GM12878 (cell line): ENCODE results near the gene LMAN2L. TPM values are rescaled to one million over a fixed set of nuclear protein-coding genes. Genes with fewer than 3 reads are reported as not detected.

Source experiments
- ATAC-seq: fragments of 200-7000 bp; cut with Tn5 transposase; 3 replicates; pipeline ENCODE4 v1.9.1; 2020; ENCODE audit warnings: mild to moderate bottlenecking, moderate library complexity
- BruUV-seq: library from RNA; stranded (reverse); fragments of 400-500 nt; replicated peaks from 2 replicates; lab custom pipeline; 2021; lab: Mats Ljungman, UMichigan
- CTCF ChIA-PET: fragments of 300-600 bp; sonication (Branson Sonifier 250); formaldehyde crosslinking; extraction: SDS; loops from one replicate; lab custom pipeline; 2021; ENCODE audit warnings: inconsistent platforms; lab: Yijun Ruan, JAX
- POLR2A ChIA-PET: fragments of 350-600 bp; formaldehyde crosslinking; extraction: SDS; loops from one replicate; lab custom pipeline; 2021; ENCODE audit warnings: inconsistent platforms; lab: Charles Lee
- RAD21 ChIA-PET: fragments of 300-600 bp; sonication (Branson Sonifier 250); formaldehyde crosslinking; loops from one replicate; lab custom pipeline; 2023; ENCODE audit warnings: antibody characterized with exemption; ENCODE audit not compliant: unreplicated experiment; lab: Charles Lee
- SMC1A ChIA-PET: fragments of 300-600 bp; sonication (Branson Sonifier 250); formaldehyde crosslinking; loops from one replicate; lab custom pipeline; 2023; ENCODE audit not compliant: unreplicated experiment, uncharacterized antibody; lab: Charles Lee
- DNase-seq: peaks from one replicate; pipeline ENCODE4 v3.0.0-alpha.2; 2011; ENCODE audit warnings: low read depth, low spot score
- FAIRE-seq: peaks from 3 replicates; lab custom pipeline; 2011; peaks lifted over from hg19 to GRCh38; lab: Jason Lieb, UNC
- H2AFZ ChIP-seq: 2 replicates; pipeline ENCODE4 v1.6.0; 2011; ENCODE audit warnings: low read depth, low read length, control low read depth; ENCODE audit not compliant: control insufficient read depth
- H3K27ac ChIP-seq: 2 replicates; pipeline ENCODE4 v1.5.1; 2011; ENCODE audit warnings: control low read depth; ENCODE audit not compliant: control insufficient read depth, insufficient read depth
- H3K27me3 ChIP-seq, 2 experiments: replicated peaks in 1 of 2; 2 replicates each; pipeline versions ENCODE4 v1.6.0 to v1.6.1; 2011; ENCODE audit warnings: low read length in 1 of 2; ENCODE audit not compliant: control insufficient read depth in 2 of 2, insufficient read depth in 2 of 2
- H3K36me3 ChIP-seq, 2 experiments: 2 replicates each; pipeline ENCODE4 v1.5.1; 2011; ENCODE audit warnings: low read length in 1 of 2; ENCODE audit not compliant: control insufficient read depth in 2 of 2, insufficient read depth in 2 of 2
- H3K4me1 ChIP-seq: 2 replicates; pipeline ENCODE4 v1.6.1; 2011; ENCODE audit warnings: mild to moderate bottlenecking, low read length, moderate library complexity, mixed read lengths; ENCODE audit not compliant: control insufficient read depth, insufficient read depth
- H3K4me2 ChIP-seq: 2 replicates; pipeline ENCODE4 v1.6.0; 2011; ENCODE audit warnings: control low read depth; ENCODE audit not compliant: control insufficient read depth, insufficient read depth
- H3K4me3 ChIP-seq: fragments of 200-600 bp; sonication (generic); 2 replicates; pipeline ENCODE4 v1.5.1; 2016
- H3K79me2 ChIP-seq: 2 replicates; pipeline ENCODE4 v1.6.0; 2011; ENCODE audit warnings: low read length; ENCODE audit not compliant: control insufficient read depth, insufficient read depth
- H3K9ac ChIP-seq: 2 replicates; pipeline ENCODE4 v1.8.0; 2011; ENCODE audit warnings: low read length, control low read depth, mixed read lengths; ENCODE audit not compliant: control insufficient read depth, insufficient read depth
- H3K9me3 ChIP-seq: replicated peaks from 3 replicates; pipeline ENCODE4 v1.5.1; 2011; ENCODE audit warnings: mild to moderate bottlenecking, low read length; ENCODE audit not compliant: control insufficient read depth, insufficient read depth
- H4K20me1 ChIP-seq: 2 replicates; pipeline ENCODE4 v1.6.0; 2011; ENCODE audit not compliant: control insufficient read depth, insufficient read depth
- BACH1 ChIP-seq: fragments of 450-650 bp; IDR thresholded peaks from 2 replicates; pipeline ENCODE4 v1.6.1; 2017; ENCODE audit warnings: mild to moderate bottlenecking, borderline replicate concordance
- CBX3 ChIP-seq: fragments of 200-600 bp; sonication (generic); IDR thresholded peaks from 2 replicates; pipeline ENCODE4 v1.6.1; 2016; ENCODE audit warnings: low read depth, borderline replicate concordance
- CBX5 ChIP-seq: sonication (generic); IDR thresholded peaks from 2 replicates; pipeline ENCODE4 v1.6.1; 2016; ENCODE audit warnings: low read depth, moderate library complexity, mild to moderate bottlenecking, inconsistent platforms
- FOXM1 ChIP-seq: IDR thresholded peaks from 2 replicates; pipeline ENCODE4 v1.6.1; 2012; ENCODE audit warnings: low read depth, mild to moderate bottlenecking, inconsistent platforms, low read length, moderate library complexity
- IRF3 ChIP-seq: fragments of 450-650 bp; IDR thresholded peaks from 2 replicates; pipeline ENCODE4 v1.6.1; 2014; ENCODE audit warnings: mild to moderate bottlenecking
- IRF4 ChIP-seq: IDR thresholded peaks from 2 replicates; pipeline ENCODE4 v1.6.1; 2011; ENCODE audit warnings: low read depth, low read length
- MYB ChIP-seq: fragments of 150-350 bp; IDR thresholded peaks from 2 replicates; pipeline ENCODE4 v1.6.1; 2014; ENCODE audit warnings: mild to moderate bottlenecking, low read depth, low read length, borderline replicate concordance
- NFYA ChIP-seq: IDR thresholded peaks from 2 replicates; pipeline ENCODE4 v1.6.1; 2011; ENCODE audit warnings: low read depth, mild to moderate bottlenecking, low read length, improper control_type of control experiment, borderline replicate concordance
- RB1 ChIP-seq: fragments of 450-650 bp; formaldehyde crosslinking; IDR thresholded peaks from 2 replicates; pipeline ENCODE4 v1.6.1; 2017; ENCODE audit warnings: mild to moderate bottlenecking, borderline replicate concordance
- RELA ChIP-seq: fragments of 450-650 bp; IDR thresholded peaks from 2 replicates; pipeline ENCODE4 v1.8.0; 2014; ENCODE audit warnings: borderline replicate concordance; ENCODE audit not compliant: partially characterized antibody
- SIN3A ChIP-seq: IDR thresholded peaks from 2 replicates; pipeline ENCODE4 v1.6.1; 2012; ENCODE audit warnings: low read depth, low read length, improper control_type of control experiment
- WGBS: methylation state at CpG from one replicate; pipeline ENCODE4 v1.1.6; 2016; ENCODE audit warnings: low lambda C conversion rate; ENCODE audit not compliant: insufficient replicate concordance, insufficient coverage; ENCODE audit errors: missing lambda C conversion rate; 5-methylcytosine and 5-hydroxymethylcytosine counted together
- in situ Hi-C: fragments of 300-500 bp; cut with MboI; formaldehyde crosslinking; loops from 9 replicates; pipeline ENCODE4 v1.14.3; 2018; ENCODE audit warnings: mixed read lengths
- intact Hi-C: fragments of 100-400 bp; cut with micrococcal nuclease; formaldehyde crosslinking; loops from one replicate; pipeline ENCODE4 v1.14.2; 2022; ENCODE audit not compliant: unreplicated experiment
- polyA plus RNA-seq, 11 experiments: library from polyadenylated mRNA; depleted of rRNA in 4 of 11; unstranded in 6 of 11; stranded (reverse) in 5 of 11; fragments of >200 nt; fragmentation: Nextera tagmentation in 4 of 11; fragmentation: Illumina TruSeq in 1 of 11; extraction: Ambion mirVana in 4 of 11; extraction: Trizol in 1 of 11; gene quantifications; 1 replicate in 1 of 11; 2 replicates in 10 of 11; pipeline versions ENCODE4 v1.2.1 to v1.2.3, GENCODE V29; 2011 to 2016; ENCODE audit warnings: inconsistent platforms in 2 of 11, missing spikeins in 2 of 11, low read depth in 1 of 11
- total RNA-seq, 4 experiments: library from RNA; depleted of rRNA in 3 of 4; stranded (reverse); fragments of >200 nt in 3 of 4; fragmentation: Illumina TruSeq in 1 of 4; extraction: Trizol in 1 of 4; gene quantifications; 2 replicates each; pipeline versions ENCODE4 v1.2.1 to v1.2.3, GENCODE V29; 2013 to 2021
- TF ChIP-seq, protein P1 (sequence below): IDR thresholded peaks from 2 replicates; pipeline ENCODE4 v1.6.1; 2012; ENCODE audit warnings: mild to moderate bottlenecking, low read depth, low read length

Gene LMAN2L
- total and polyA plus RNA-seq, 10 of the 15 experiments (the other 5 are each of a cell fraction or from before 2014, with no cell fraction given): 5.7 to 16.3 (median 10.7) TPM

DNA sequence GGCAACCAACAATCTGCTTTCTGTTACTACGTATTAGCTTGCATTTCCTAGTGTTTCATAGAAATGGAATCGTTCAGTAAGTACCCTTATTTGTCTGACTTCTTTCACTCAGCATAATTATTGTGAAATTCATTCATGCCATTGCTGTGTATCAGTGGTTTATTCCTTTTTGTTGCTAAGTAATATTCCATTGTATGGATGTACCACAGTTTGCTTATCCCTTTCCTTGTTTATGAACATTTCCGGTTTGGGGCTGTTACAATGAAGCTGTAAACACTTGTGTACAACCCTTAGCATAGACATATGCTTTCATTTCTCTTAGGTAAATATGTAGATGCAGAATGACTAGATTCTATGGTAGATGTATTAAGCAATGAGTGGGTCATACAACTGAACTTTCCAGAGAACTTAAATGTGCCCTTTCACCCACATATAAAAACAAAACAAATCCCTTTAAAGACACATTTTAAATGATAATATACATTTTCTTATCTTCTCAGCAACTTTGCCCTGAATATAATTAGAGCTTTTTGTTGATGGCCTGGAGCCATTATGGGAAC, 75.4 kb downstream of the LMAN2L start:
- intact Hi-C loops: no loop called here
- ATAC-seq (no peak), DNase-seq (no peak), FAIRE-seq (no peak)
- Histone ChIP-seq H3K4me2 (no peak overlapping the region), H3K27me3 (peaks cover 0 to 2% of the 10 kb centered on the region in 2 experiments; a peak in 1 of 4 replicates), H3K4me3 (no peak overlapping the region), H3K36me3 (no peaks in the 10 kb centered on the region), H3K9me3 (no peaks in the 10 kb centered on the region), H3K9ac (no peak overlapping the region), H3K79me2 (no peaks in the 10 kb centered on the region), H2AFZ (no peak overlapping the region), H4K20me1 (no peaks in the 10 kb centered on the region), H3K4me1 (no peaks in the 10 kb centered on the region), H3K27ac (no peak overlapping the region)
- no peak for TF ChIP-seq BACH1
- no peak for TF ChIP-seq RELA
- no peak for TF ChIP-seq CBX3
- TF ChIP-seq NFYA: no peak
- TF ChIP-seq IRF3: no peak
- TF ChIP-seq FOXM1: no peak
- TF ChIP-seq SIN3A: no peak
- TF ChIP-seq, protein P1, sequence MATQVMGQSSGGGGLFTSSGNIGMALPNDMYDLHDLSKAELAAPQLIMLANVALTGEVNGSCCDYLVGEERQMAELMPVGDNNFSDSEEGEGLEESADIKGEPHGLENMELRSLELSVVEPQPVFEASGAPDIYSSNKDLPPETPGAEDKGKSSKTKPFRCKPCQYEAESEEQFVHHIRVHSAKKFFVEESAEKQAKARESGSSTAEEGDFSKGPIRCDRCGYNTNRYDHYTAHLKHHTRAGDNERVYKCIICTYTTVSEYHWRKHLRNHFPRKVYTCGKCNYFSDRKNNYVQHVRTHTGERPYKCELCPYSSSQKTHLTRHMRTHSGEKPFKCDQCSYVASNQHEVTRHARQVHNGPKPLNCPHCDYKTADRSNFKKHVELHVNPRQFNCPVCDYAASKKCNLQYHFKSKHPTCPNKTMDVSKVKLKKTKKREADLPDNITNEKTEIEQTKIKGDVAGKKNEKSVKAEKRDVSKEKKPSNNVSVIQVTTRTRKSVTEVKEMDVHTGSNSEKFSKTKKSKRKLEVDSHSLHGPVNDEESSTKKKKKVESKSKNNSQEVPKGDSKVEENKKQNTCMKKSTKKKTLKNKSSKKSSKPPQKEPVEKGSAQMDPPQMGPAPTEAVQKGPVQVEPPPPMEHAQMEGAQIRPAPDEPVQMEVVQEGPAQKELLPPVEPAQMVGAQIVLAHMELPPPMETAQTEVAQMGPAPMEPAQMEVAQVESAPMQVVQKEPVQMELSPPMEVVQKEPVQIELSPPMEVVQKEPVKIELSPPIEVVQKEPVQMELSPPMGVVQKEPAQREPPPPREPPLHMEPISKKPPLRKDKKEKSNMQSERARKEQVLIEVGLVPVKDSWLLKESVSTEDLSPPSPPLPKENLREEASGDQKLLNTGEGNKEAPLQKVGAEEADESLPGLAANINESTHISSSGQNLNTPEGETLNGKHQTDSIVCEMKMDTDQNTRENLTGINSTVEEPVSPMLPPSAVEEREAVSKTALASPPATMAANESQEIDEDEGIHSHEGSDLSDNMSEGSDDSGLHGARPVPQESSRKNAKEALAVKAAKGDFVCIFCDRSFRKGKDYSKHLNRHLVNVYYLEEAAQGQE: no peak
- no peak for TF ChIP-seq MYB
- no peak for TF ChIP-seq CBX5
- no peak for TF ChIP-seq IRF4
- TF ChIP-seq RB1: no peak
- in situ Hi-C loops: no loop called here
- RAD21 ChIA-PET: no interaction called here
- SMC1A ChIA-PET: interaction anchor here (0.9 kb wide), 1 partner anchor 26 kb away, joined by 3 read pairs; no protein-coding TSS in a partner anchor
- CTCF ChIA-PET: interaction anchor here (0.7 to 0.9 kb wide), 3 partner anchors 65 to 193 kb away, joined by 3 read pairs; partner anchors contain the start of gene ANKRD39
- POLR2A ChIA-PET: no interaction called here
- no TSS peak for BruUV-seq
- WGBS: 51% methylated on average over 3 of the region's 3 CpGs
